Measurements from ENCODE around the gene HOXC11.

HOXC11 gene

GRCh38 chr12:53956914-53957536 is 15.9 kb upstream of the HOXC11 start:
- no peak for DNase-seq (ENCODE audit: low read depth in 1 of 2, low spot score in 1 of 2)

DNA sequence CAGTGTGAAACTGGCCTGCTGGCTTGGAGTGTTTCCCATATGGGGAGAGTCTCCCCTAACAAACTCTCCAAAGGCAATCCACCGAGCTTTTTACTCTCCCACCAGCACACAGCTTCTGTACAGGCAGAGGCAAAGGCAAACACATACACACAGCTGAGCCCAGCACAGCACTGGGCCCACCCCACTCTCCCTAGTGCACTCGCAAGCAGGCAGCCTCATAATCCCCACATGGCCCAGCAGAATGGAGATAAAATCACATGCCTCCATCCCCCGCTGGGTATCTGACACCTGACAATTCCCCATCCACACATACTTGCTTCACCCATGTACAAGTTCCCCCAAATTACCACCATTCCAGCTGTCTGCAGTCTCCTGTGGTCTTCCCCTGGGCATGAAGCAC is 14.8 kb upstream of the HOXC11 start:
- DNase-seq (ENCODE audit: low read depth in 1 of 2, low spot score in 1 of 2) = no peak

- no peak for DNase-seq (ENCODE audit: low read depth in 1 of 2, low spot score in 1 of 2)
Observed at GRCh38 chr12:53959314-53959713, 13.6 kb upstream of the HOXC11 start.

GRCh38 chr12:53960187-53961024 is 12.5 kb upstream of the HOXC11 start:
- no peak for DNase-seq (ENCODE audit: low read depth in 1 of 2, low spot score in 1 of 2)

GRCh38 chr12:53961025-53961761 is 11.7 kb upstream of the HOXC11 start:
- no peak for DNase-seq (ENCODE audit: low read depth in 1 of 2, low spot score in 1 of 2)

DNA sequence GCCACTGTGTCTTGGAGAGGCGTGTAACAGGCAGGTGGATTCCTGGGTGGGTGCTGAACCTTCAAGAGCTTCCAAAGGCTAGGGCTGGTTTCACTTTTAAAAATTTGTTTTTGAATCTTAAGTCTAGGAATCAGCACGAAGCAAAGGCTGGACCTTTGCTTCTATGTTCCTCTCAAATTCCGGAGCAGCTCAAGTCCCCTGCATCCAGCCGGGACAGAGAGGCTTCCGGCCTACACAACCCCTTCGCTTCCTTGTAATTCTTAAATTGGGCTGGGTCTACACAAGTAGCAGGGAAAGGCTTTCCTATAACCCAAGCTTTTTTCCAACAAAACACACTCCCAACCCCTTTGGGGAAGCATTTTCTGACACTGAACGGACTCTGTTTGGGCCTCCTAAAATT is 9.9 kb upstream of the HOXC11 start:
- DNase-seq (ENCODE audit: low read depth in 1 of 2, low spot score in 1 of 2) = no peak

DNA sequence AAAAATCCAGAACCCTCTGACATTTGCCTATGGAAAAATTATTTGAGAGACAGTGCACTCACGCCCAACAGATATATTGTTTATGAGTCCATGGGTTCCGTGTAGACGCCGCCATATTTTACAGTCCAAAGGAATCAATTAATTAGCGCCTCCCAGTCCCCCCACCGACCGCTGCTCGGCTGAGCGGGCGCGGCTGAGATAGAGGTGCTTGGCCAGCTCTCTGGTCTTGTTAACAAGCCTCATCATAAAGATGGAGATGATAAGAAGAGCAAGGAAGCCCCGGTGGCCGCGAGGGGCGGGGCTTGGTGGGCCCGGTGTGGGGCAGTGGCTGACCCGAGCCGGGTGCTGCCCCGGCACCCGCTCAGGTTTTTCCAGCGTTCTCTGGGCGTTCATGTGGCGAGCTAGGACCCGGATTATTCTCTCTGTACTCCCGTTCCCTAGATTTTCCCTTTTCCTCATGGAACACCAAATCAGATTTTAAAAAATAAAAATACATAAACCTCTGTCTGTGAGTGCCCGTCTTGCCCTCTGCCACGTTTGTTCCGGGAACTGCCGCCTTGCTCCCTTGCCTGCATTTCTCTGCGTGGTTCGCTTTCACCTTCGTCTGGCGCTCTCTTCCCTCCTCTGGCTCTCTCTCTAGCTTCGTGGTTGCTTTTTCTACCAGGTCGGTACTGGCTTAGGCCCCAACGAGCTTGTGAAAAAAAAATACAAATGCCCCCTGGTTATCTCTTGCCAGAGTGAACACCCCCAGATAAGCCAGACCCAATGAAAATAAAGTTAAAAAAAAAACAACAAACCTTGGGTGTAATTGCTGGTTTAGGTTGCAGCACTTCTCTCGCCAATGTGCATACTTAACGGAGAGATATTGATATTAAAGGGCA is 9.3 kb upstream of the HOXC11 start:
- no peak for DNase-seq (ENCODE audit: low read depth in 1 of 2, low spot score in 1 of 2)

- no peak for DNase-seq (ENCODE audit: low read depth in 1 of 2, low spot score in 1 of 2)
Observed at GRCh38 chr12:53964315-53964713, 8.6 kb upstream of the HOXC11 start.

DNA sequence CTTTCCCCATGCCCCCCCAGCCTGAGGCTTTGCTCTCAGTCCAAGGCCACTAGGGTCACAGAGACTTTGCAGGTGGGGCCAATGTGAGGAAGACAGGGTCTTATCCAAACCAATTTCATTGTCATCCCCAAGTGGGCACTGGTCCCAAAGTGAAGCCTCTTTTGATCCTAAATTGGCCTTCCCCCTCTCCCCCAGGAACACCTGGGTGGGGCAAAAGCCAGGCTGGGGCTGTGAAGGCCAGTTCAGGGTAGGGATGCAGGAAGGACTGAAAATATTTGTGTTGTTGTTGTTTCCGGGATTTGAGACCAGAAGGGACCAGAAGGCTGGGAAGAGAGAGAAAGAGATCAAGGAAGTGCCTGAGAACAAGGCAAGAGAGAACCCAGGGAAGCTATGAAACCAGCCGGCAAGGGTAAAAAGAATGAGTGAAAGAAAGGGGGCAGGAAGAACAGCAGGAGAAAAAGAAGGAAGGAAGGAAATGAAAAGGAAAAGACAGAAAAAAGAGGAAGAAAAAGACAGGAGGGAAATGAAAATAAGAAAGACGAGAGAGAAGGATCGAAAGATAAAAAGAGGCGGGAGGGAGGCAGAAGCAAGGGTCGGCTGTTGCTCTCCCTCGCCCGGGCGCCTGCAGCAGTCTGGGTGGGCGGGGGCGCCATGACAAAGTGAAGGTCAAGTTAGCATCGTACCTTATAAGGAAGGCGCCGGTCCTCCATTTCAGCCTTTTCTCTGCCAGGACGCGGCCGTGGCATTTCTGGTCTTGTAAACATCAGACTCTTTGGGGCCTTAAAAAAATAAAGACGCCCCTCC is 7.4 kb upstream of the HOXC11 start:
- DNase-seq (ENCODE audit: low read depth in 1 of 2, low spot score in 1 of 2) = no peak

DNA sequence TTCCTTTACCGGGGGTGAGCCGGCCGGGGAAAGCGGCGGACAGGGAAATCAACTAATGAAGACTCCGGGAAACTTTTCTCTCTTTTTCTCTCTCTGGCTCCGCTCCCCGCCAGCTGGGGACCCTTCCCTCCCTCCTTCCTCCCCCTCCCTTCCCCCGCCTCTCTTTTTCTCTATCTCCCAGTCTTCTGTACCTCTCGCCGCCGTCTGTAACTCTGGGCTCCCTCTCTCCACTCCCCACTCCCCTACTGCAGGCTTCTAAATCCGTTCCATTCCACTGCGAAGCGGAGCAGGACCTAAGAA is 6.9 kb upstream of the HOXC11 start:
- no peak for DNase-seq (ENCODE audit: low read depth in 1 of 2, low spot score in 1 of 2)

DNA sequence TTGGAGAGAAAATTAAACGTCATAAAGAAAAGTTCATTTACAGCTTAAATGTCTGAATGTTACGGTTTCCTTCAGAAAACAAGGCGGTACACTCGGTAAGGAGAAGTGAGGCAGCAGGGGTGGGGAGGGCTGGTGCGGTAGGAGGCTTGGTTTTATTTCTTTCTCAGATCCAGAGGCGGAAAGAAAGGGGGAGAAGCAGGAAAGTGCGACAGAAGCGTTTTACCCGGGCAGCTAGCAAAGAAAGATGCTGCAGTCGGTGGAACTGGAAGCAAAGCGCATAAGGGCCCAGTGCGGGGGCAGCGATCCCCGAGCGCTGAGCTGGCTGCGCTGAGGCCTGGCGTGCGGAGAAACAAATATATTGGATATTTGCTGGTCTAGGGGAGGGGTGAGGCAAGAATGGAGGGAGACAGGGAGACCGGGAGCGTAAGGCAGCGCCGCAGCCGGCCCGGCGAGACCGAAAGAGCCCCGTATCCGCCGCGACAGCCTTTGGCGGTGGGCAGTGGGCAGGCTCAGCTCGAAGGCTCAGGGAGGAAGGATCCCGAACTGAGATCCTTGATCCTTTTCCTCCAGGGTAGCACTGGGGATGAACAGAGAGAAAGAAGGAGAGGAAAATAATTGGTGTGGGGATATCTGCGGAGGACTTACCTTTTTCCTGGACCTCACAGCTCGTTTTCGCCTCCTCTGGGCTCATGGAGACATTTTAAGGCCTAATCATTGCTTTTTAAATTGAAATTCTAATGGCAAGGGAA is 6.4 kb upstream of the HOXC11 start:
- DNase-seq (ENCODE audit: low read depth in 1 of 2, low spot score in 1 of 2) = no peak

DNA sequence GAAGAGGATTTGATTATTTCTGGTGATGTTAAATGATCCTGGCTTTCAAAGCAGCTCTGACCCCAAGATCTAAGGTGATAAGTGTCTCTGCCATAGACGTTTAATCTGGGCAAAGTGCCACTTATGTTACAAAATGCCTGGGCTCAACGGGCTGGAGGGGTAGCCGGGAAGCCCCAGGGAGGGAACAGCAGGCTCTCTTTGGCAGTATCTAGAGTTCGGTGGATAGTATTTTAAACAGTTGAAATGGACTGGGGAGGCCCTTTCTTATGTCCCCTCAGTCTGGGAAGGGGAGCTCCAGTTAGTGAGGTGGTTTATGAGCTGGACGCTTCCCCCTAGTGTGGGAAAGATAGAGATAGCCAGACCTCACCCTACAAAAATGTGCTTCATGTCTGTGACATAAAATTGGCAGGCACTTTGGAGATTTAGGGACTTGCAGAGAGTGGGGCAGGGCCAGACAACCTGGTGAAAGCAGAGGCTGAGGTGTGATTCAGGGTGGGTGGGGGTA is 5.5 kb upstream of the HOXC11 start:
- DNase-seq (ENCODE audit: low read depth in 1 of 2, low spot score in 1 of 2) = no peak

GRCh38 chr12:53968214-53969127 is 4.5 kb upstream of the HOXC11 start:
- DNase-seq (ENCODE audit: low read depth in 1 of 2, low spot score in 1 of 2) = no peak

GRCh38 chr12:53969588-53970259 is 3.2 kb upstream of the HOXC11 start:
- DNase-seq (ENCODE audit: low read depth in 1 of 2, low spot score in 1 of 2) = no peak

DNA sequence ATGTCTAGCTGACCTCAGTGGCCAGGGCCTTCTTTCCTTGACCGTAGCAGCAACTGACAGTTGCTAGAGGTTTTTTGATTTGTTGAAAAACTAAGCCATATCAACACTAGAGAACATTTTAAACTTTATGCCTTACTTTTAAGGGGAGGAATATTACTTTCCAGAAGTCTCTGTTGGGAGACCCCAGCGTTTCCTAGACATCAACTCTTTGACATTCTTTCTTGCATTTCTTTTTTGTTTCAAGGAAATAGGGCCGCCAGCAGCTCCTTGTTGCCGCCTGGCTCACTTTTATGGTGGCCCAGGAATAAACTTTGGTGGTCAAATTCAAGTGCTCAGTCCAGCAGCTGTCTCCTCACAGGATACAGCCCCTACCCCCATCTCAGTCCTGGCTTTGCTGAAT is 2.5 kb upstream of the HOXC11 start:
- no peak for DNase-seq (ENCODE audit: low read depth in 1 of 2, low spot score in 1 of 2)

DNA sequence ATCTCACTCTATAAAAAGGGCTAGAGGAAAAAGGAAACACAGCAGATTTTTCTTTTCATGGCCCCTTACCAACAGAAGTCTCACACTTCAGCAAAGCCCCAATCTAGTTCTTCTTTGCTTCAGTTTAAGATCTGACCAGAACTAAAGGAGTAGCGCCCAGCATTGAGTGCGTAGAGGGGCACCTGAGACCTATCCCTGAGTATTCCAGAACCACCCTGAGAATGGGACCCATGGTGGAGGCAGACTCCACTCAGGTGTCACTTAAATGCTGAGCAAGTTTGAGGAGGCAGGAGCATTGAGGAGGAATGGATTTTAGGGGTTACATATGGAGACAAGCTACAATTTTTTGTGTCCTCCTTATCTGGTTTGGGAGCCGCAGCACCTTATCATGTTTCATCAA is 1.8 kb upstream of the HOXC11 start:
- DNase-seq (ENCODE audit: low read depth in 1 of 2, low spot score in 1 of 2) = no peak

DNA sequence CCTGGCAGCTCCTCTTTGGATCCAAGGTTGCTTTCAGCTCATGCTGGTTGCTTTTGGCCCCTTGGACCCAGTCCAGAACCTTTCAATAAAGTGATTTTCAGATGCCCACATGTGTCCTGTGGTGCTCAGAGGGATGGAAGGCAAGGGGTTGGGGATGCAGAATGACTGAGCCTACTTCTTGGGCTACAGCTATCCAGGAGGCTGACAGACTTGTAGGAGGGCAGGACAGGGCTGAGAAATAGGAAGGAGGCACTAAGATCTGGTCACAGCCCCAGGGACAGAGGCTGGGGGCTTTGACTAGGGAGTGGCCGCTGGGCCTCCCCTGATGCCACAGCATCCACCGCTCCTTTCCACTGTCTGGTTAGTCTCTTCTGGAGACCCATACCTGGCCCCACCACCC is 1.2 kb upstream of the HOXC11 start:
- DNase-seq (ENCODE audit: low read depth in 1 of 2, low spot score in 1 of 2) = no peak

- no peak for DNase-seq (ENCODE audit: low read depth in 1 of 2, low spot score in 1 of 2)
Observed at GRCh38 chr12:53972152-53972702, 699 bp upstream of the HOXC11 start.
